CD4-positive, alpha-beta T cell treated with Interferon gamma for 1 hour (primary cell): Measurements from ENCODE around the gene FILIP1L.

Source experiments
- DNase-seq: peaks from one replicate; pipeline ENCODE4 v3.0.0-alpha.2; 2020

Gene FILIP1L

GRCh38 chr3:99915906-99916432 is 198.3 kb downstream of the FILIP1L start:
- no peak for DNase-seq

- DNase-seq, result no peak
These were observed 202.9 kb downstream of the FILIP1L start for GRCh38 chr3:99911433-99911832.

GRCh38 chr3:99910752-99911290 is 203.5 kb downstream of the FILIP1L start:
- no peak for DNase-seq

- no peak for DNase-seq
These were observed 204.4 kb downstream of the FILIP1L start for GRCh38 chr3:99909714-99910495.

GRCh38 chr3:99907959-99908544 is 206.2 kb downstream of the FILIP1L start:
- DNase-seq, result no peak

- no peak for DNase-seq
These were observed 210.4 kb downstream of the FILIP1L start for GRCh38 chr3:99903869-99904268.

- DNase-seq, result no peak
These were observed 212.2 kb downstream of the FILIP1L start for GRCh38 chr3:99902091-99902490.

GRCh38 chr3:99901200-99901926 is 212.9 kb downstream of the FILIP1L start:
- no peak for DNase-seq

- no peak for DNase-seq
These were observed 214.1 kb downstream of the FILIP1L start for GRCh38 chr3:99900248-99900647.

- DNase-seq, result no peak
These were observed 214.7 kb downstream of the FILIP1L start for GRCh38 chr3:99899603-99900002.

- DNase-seq, result no peak
These were observed 217.8 kb downstream of the FILIP1L start for GRCh38 chr3:99896482-99896881.

- DNase-seq, result peak; percentile 4
These were observed 218.4 kb downstream of the FILIP1L start for GRCh38 chr3:99895703-99896441.

- no peak for DNase-seq
These were observed 219.1 kb downstream of the FILIP1L start for GRCh38 chr3:99895131-99895696.

- no peak for DNase-seq
These were observed 222.0 kb downstream of the FILIP1L start for GRCh38 chr3:99892332-99892731.

- no peak for DNase-seq
These were observed 222.6 kb downstream of the FILIP1L start for GRCh38 chr3:99891610-99892285.

GRCh38 chr3:99885851-99886250 is 228.4 kb downstream of the FILIP1L start:
- no peak for DNase-seq

GRCh38 chr3:99885085-99885484 is 229.2 kb downstream of the FILIP1L start:
- DNase-seq, result no peak

GRCh38 chr3:99884484-99884883 is 229.8 kb downstream of the FILIP1L start:
- no peak for DNase-seq

GRCh38 chr3:99883693-99884092 is 230.6 kb downstream of the FILIP1L start:
- no peak for DNase-seq

GRCh38 chr3:99883138-99883461 is 231.2 kb downstream of the FILIP1L start:
- DNase-seq, result no peak

- no peak for DNase-seq
These were observed 231.7 kb downstream of the FILIP1L start for GRCh38 chr3:99882436-99883137.
